Activated CD4-positive, alpha-beta T cell treated with anti-CD3 and anti-CD28 coated beads for 4 hours (primary cell): Measurements from ENCODE around the gene WDR46.

Experiments used
- DNase-seq, 2 donors: peaks; one replicate each; pipeline ENCODE4 v3.0.0-alpha.2; 2020

WDR46 gene

DNA sequence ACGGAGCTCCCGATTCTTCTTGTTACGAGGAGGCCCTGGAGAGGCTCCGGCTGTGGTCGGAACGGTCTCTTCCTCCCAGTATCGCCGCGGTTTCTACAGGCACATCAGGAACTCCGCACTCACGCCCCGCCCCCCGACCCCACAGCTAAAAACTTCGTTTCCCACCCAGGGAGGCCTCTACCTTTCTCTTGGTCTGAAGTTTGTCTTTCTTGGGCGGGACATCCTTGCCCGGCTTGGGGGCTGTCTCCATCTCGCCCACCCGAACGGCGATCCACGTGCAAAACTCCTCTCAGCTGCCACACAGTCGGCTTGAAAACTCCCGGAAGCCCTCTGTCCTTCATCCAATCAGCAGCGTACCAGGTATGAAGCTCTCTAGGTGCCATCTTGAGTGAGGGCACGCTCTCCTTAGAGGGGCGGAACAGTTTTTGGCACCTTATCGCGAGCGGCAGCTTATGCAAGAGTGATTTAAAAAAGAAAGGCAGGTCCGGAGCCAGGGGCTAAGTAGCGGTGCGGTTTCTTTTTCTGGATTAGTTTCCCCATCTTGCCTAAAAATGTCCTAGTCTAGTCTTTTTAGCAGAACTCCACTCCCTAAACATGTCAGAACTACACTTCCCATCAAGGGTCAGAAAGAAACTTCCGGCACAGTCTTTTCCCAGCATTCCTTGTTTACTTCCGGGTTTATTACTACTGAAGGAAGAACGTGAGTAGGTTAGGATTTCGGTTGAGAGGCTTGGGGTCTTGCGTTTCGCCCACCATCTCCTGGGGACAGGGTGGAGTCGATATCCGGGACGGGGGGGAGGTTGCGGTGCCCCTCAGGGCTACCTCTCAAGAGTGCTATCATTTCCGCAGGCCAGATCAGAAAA lies at the start of gene WDR46, which contains the start of gene PFDN6:
Gene WDR46 (minus strand): TSS at position 319 of the 863 bp plus-strand sequence. CDS start 69 bp downstream, at position 250.
Gene PFDN6 (plus strand): TSS at position 681 of the 863 bp plus-strand sequence. CDS start 256 bp downstream, outside the sequence.
- peak; percentile 77 to 79 for DNase-seq

DNA sequence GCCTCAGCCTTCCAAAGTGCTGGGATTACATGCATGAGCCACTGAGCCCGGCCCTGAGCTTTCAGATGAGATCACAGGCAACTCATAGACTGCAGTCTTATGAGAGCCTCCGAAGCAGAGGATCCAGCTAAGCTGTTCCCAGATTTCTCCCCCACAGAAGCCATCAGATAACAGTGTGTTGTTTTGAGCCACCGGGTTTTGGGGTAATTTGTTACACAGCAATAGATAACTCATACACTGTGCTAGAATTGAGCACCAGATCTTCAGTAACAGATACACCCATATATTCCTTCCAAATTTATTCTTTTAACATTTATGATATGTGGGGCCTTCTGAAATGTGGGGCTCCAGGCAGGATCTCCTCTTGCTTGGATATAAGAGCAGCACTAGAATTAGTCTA lies 47.5 kb upstream of the WDR46 start:
- no peak for DNase-seq

GRCh38 chr6:33335916-33336315 lies 46.9 kb upstream of the WDR46 start:
- DNase-seq: no peak

DNA sequence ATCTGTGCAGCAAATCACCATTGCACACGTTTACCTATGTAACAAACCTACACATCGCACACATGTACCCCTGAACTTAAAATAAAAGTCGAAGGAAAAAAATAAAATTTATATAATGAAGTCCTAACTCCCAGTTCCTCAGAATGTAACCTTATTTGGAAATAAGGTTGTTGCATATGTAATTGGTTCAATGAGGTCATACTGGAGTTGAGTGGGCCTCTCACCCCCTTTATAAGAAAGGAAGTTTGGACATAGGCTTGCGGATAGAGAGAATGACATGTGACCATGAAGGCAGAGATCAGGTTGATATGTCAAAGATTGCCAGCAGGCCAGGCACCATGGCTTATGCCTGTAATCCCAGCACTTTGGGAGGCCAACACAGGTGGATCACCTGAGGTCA lies 44.6 kb upstream of the WDR46 start:
- DNase-seq: no peak

DNA sequence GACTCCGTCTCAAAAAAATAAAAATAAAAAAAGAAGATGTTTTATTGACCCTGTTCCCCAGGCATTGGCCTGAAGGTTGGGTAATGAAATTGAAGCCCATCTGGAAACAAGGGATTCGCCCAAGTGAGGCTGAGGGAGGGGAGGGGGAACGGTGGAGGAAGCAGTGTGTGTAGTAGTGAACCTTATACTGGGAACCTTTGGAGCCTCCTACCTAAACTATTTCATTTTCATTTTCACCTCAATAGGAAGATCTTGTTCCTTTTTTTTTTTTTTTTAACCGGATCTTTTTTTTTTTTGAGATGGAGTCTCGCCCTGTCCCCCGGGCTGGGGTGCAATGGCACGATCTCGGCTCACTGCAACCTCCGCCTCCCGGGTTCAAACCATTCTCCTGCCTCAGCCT lies 41.7 kb upstream of the WDR46 start:
- no peak for DNase-seq

- DNase-seq: no peak
Observed at GRCh38 chr6:33329058-33329457, 40.0 kb upstream of the WDR46 start.

GRCh38 chr6:33324125-33324524 lies 35.1 kb upstream of the WDR46 start:
- DNase-seq: no peak

GRCh38 chr6:33323623-33323948 lies 34.5 kb upstream of the WDR46 start:
- DNase-seq: no peak

DNA sequence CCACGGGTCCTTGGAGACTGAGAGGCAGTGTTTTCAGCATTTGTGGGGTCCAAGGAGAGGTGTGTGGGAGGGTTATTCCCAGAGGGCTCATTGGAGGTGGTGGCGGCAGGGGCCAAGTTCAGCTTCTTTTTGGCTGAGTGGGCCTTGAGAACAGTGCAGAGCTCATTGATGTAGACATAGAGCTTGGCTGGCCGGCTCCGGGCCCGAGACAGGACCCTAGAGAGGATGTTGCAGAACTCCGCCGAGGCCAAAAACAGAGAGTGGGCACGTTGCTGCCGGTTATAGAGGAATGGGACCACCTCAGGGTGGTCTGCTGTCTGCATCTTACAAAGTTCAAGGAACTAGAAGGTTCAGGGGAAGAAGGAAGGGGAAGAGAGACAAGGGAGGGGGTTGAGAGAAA lies 32.2 kb upstream of the WDR46 start:
- no peak for DNase-seq

GRCh38 chr6:33320315-33321181 lies 31.5 kb upstream of the WDR46 start:
- DNase-seq: no peak

DNA sequence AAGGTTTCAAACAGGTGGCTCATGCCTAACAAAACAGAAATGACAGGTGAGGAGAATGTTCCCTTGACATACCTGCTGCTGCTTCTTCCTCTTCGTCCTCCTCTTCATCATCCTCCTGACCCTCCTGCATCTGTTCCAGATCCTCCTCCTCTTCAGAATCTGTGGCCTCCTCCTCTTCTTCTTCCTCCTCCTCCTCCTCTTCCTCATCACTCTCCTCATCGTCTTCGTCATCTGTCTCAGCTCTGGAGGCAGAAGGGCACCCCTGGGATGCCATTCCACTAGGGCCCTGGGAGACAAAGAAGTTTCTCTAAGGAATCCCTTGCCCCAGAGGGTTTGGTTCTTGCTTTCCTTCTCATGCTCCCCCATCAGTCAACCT lies 30.9 kb upstream of the WDR46 start:
- no peak for DNase-seq

- no peak for DNase-seq
Observed at GRCh38 chr6:33318426-33319073, 29.5 kb upstream of the WDR46 start.

GRCh38 chr6:33317669-33318425 lies 28.8 kb upstream of the WDR46 start, which contains the start of gene ZBTB22:
TSS of gene ZBTB22 (minus strand) at chr6:33317744. CDS start at chr6:33316916, 828 bp downstream.
- peak; percentile 96 for DNase-seq

DNA sequence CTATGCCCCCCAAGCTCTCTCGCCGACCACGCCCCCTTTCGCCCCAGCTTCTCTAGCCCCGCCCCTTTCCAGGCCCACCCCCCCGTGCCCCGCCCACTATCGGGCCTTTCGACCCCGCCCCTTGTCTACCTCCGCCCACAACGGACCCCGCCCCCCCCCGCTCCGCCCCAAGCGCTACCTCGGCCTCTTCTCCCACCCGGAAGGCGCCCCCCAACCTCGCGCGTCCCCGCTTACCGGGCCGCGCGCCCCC lies 28.3 kb upstream of the WDR46 start:
- DNase-seq: no peak

DNA sequence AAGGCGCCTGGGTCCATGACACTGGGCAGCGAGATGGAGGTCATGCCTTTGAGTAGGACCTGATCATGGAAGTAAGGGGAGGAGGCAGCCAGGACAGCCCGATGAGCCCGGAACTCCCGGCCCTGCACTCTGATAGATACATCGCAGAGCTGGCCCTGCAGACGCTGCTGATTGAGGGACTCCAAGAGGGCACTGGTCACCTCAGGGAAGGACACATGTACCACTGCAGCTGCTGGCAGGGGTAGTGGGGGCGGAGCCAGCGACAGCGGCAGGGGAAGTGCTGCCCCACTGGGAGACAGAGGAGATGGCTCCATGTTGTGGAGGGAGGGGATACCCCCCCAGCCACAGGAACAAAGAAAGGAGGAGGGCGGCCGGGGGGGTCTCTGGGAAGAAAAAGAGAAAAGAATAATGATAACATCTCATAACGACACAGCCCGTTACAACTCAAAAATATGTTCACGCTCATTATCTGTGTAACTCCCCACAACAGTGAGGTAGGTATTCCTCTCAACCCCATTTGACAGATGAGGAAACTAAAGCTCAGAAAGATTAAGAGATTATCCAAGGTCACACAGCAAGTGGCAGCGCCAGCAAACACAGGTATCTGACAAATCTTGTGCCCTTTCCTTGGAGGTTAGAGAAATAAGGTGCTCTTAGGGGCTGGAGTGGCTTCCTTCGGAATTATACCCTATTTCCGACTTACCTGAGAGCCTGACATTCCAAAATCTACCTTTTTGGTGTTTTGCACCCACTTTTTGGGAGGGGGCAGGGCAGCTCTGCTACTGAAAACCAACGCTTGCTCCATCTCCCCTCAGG lies 27.8 kb upstream of the WDR46 start:
- DNase-seq: no peak

- no peak for DNase-seq
Observed at GRCh38 chr6:33315793-33316602, 27.0 kb upstream of the WDR46 start.

DNA sequence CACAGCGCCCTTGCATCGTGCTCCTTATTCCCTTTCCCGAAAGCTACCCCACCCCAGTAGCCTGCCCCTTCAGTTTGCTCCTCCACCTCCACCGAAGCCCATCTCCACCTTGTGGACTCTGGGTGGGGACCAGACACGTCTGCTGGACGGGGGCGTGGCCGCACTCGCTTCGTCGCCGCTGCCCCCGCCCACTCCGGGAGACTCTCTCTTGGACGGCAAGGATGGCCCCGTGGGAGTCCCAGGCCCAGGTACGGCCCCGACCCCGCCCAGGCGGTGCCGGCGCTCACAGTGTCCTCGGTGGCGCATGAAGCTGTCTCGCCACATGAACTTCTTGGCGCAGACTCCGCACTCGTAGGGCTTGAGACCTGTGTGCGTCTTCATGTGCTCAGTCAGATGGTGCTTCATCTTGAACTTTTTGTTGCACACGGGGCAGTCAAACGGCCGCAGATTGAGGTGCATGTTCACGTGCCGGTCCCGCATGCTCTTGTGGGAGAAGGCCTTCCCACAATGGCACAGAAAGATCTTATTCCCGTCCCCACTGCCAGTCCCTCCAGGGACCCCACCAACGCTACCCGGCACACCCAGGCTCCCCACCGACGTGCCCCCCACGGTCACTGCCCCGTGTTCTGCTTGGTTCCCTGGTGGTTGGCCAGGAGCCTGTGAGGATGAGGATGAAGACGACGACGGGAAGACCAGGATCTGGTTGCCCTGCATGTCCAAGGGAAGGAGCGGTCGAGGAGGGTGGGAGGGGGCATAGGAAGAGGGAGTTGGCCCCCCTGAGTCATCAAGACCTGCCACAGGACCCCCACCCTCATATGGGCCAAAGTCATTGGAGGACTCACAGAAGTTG lies 26.1 kb upstream of the WDR46 start:
- no peak for DNase-seq

DNA sequence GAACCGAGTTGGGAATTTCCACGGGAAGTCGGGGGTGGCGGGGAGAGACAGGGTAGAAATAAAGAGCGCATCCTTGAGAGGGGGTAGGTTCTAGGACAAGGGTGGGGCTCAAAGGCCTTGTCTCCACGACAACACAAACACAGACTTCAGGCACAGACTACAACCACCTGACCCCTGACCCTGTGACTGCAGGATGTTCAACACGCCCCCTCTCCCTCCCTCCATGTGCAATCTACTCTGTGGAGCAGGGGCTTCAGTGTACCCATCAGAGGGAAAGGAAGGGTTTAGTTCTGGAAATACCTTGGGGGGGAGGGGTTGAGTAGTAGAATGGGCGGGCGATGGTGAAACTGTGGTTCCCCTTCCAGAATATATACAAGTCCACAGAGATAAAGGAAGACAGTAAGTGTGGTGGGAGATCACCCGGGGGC lies 25.5 kb upstream of the WDR46 start:
- peak; percentile 74 to 76 for DNase-seq

DNA sequence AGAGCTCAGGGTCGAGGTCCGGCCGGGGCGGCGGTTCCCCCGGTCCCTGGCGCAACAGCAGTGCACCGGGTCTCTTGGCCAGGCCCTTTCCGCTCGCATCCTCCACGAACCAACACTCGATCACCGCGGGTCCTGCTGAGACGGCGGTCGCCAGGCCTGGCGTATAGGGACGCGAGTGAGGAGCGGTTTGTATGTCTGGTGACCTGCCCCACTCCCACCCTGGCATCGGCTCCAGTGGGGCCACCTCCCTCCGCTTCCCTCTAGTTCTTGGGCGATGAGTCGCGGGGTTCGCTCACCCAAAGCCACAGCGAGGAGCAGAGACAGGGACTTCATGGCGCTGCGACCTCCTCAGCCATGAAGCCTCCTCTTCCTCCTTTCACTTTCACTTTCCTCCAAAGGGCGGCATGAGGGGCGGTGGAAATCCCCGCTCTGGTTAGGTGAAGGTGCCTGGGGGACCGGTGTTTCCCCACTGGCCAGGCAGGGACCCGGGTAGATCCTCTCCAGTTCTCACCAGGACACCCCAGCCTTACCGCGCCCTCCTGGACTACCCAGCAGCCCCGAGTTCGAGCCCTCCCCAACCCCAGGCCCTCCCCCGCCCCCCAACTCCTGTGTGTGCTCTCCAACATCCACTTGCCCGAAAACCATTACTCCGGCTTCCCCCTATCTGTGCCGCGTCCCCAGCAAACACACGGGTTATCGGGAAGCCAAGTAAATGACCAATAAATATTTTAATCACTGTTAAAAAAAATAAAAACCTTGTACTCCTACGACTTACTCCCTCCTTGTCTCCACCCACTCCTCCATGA lies 24.9 kb upstream of the WDR46 start, which contains the start of gene TAPBP:
Gene TAPBP (minus strand): TSS at position 370 of the 806 bp plus-strand sequence. CDS start 37 bp downstream, at position 333.
- DNase-seq: peak; percentile 85 to 86
